B cell (primary cell): ENCODE measurements around the gene SERPINI1.

Experiments
- EZH2 ChIP-seq: IDR thresholded peaks from 2 replicates; pipeline ENCODE4 v1.6.1; 2012; ENCODE audit warnings: borderline replicate concordance, low read depth, mild to moderate bottlenecking, moderate library complexity, low read length; ENCODE audit not compliant: insufficient read depth, poor library complexity, severe bottlenecking
- TF ChIP-seq, protein P1 (sequence below): fragments of 200-600 bp; IDR thresholded peaks from one replicate; pipeline ENCODE4 v1.8.0; 2022; ENCODE audit warnings: antibody characterized with exemption, mild to moderate bottlenecking

- TF ChIP-seq, protein P1, sequence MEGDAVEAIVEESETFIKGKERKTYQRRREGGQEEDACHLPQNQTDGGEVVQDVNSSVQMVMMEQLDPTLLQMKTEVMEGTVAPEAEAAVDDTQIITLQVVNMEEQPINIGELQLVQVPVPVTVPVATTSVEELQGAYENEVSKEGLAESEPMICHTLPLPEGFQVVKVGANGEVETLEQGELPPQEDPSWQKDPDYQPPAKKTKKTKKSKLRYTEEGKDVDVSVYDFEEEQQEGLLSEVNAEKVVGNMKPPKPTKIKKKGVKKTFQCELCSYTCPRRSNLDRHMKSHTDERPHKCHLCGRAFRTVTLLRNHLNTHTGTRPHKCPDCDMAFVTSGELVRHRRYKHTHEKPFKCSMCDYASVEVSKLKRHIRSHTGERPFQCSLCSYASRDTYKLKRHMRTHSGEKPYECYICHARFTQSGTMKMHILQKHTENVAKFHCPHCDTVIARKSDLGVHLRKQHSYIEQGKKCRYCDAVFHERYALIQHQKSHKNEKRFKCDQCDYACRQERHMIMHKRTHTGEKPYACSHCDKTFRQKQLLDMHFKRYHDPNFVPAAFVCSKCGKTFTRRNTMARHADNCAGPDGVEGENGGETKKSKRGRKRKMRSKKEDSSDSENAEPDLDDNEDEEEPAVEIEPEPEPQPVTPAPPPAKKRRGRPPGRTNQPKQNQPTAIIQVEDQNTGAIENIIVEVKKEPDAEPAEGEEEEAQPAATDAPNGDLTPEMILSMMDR: no peak
- TF ChIP-seq EZH2: no peak
These were observed 84.8 kb downstream of the SERPINI1 start for GRCh38 chr3:167820102-167820865.
